Naive thymus-derived CD8-positive, alpha-beta T cell (primary cell): ENCODE measurements around the gene GUCY1A2. TPM values are rescaled to one million over a fixed set of nuclear protein-coding genes. Genes with fewer than 3 reads are reported as not detected.

Experiments
- ATAC-seq, 2 donors: fragments of 150-1000 bp; cut with Tn5 transposase in 1 of 2; sonication (Bioruptor Pico), chemical (Tn5 transposase) in 1 of 2; 1 replicate in 1 of 2; 2 replicates in 1 of 2; pipeline ENCODE4 v1.10.0; 2021; ENCODE audit warnings: mild to moderate bottlenecking in 2 of 2, moderate library complexity in 2 of 2
- POLR2A ChIA-PET: fragments of 350-600 bp; sonication (Branson Sonifier 250); formaldehyde crosslinking; loops from one replicate; lab custom pipeline; 2021; ENCODE audit warnings: antibody characterized with exemption; lab: Charles Lee
- DNase-seq, 10 donors: peaks; one replicate each; pipeline versions ENCODE4 v3.0.0 to v3.0.0-alpha.2; 2020 to 2022
- H3K27ac Mint-ChIP-seq, 10 donors: one replicate each; pipeline ENCODE4 v1.8.0; 2020 to 2022; ENCODE audit warnings: mild to moderate bottlenecking in 10 of 10, mixed read lengths in 10 of 10, moderate library complexity in 4 of 10, inconsistent platforms in 1 of 10
- H3K27me3 Mint-ChIP-seq, 5 donors: one replicate each; pipeline ENCODE4 v1.8.0; 2021 to 2022; ENCODE audit warnings: mixed read lengths in 5 of 5
- H3K36me3 Mint-ChIP-seq, 3 donors: one replicate each; pipeline ENCODE4 v1.8.0; 2020 to 2022; ENCODE audit warnings: mixed read lengths in 3 of 3, mild to moderate bottlenecking in 2 of 3, inconsistent platforms in 1 of 3
- H3K4me1 Mint-ChIP-seq, 4 donors: one replicate each; pipeline ENCODE4 v1.8.0; 2021 to 2022; ENCODE audit warnings: mixed read lengths in 4 of 4
- H3K4me3 Mint-ChIP-seq, 10 donors: one replicate each; pipeline ENCODE4 v1.8.0; 2020 to 2022; ENCODE audit warnings: mild to moderate bottlenecking in 10 of 10, mixed read lengths in 10 of 10, moderate library complexity in 6 of 10, inconsistent platforms in 1 of 10
- H3K9me3 Mint-ChIP-seq, 9 donors: one replicate each; pipeline ENCODE4 v1.8.0; 2020 to 2022; ENCODE audit warnings: mixed read lengths in 9 of 9, mild to moderate bottlenecking in 3 of 9, inconsistent platforms in 1 of 9, moderate library complexity in 1 of 9
- polyA plus RNA-seq, 3 donors: library from polyadenylated mRNA; unstranded; fragments of 300-500 nt; fragmentation: Illumina TruSeq; gene quantifications; one replicate each; pipeline ENCODE4 v1.2.3, GENCODE V29; 2021
- total RNA-seq, 8 experiments: library from RNA in 2 of 8; stranded (reverse) in 2 of 8; gene quantifications; one replicate each; pipeline ENCODE4 v1.2.3 and lab custom pipeline; 2021 to 2026

Gene GUCY1A2
- total and polyA plus RNA-seq, 5 experiments from 2014 or later = not detected

GRCh38 chr11:106990331-106990730, 27.9 kb downstream of the GUCY1A2 start:
- H3K36me3 Mint-ChIP-seq = no peaks in the 10 kb centered on the region
- no peak overlapping the region for H3K27ac Mint-ChIP-seq
- no peaks in the 10 kb centered on the region for H3K4me1 Mint-ChIP-seq
- no peak overlapping the region for H3K4me3 Mint-ChIP-seq
- POLR2A ChIA-PET = no interaction called here
- no peaks in the 10 kb centered on the region for H3K27me3 Mint-ChIP-seq
- DNase-seq (no peak), ATAC-seq (no peak)
- peaks cover 0 to 28% (median 3%) of the 10 kb centered on the region in 9 donors for H3K9me3 Mint-ChIP-seq

GRCh38 chr11:106989078-106989455, 29.2 kb downstream of the GUCY1A2 start:
- POLR2A ChIA-PET = no interaction called here
- no peak overlapping the region for H3K4me3 Mint-ChIP-seq
- H3K9me3 Mint-ChIP-seq = peaks cover 0 to 28% (median 2%) of the 10 kb centered on the region in 9 donors
- no peaks in the 10 kb centered on the region for H3K36me3 Mint-ChIP-seq
- ATAC-seq (no peak), DNase-seq (no peak)
- H3K4me1 Mint-ChIP-seq = no peaks in the 10 kb centered on the region
- no peaks in the 10 kb centered on the region for H3K27me3 Mint-ChIP-seq
- H3K27ac Mint-ChIP-seq = no peak overlapping the region

GRCh38 chr11:106988151-106989077, 29.9 kb downstream of the GUCY1A2 start:
- no peak for DNase-seq
- H3K4me3 Mint-ChIP-seq = no peak overlapping the region
- POLR2A ChIA-PET = no interaction called here
- H3K4me1 Mint-ChIP-seq = no peaks in the 10 kb centered on the region
- H3K27ac Mint-ChIP-seq = no peak overlapping the region
- ATAC-seq = no peak
- H3K36me3 Mint-ChIP-seq = no peaks in the 10 kb centered on the region
- peaks cover 0 to 28% (median 2%) of the 10 kb centered on the region in 9 donors for H3K9me3 Mint-ChIP-seq
- H3K27me3 Mint-ChIP-seq = no peaks in the 10 kb centered on the region

GRCh38 chr11:106986673-106987072, 31.6 kb downstream of the GUCY1A2 start:
- Mint-ChIP-seq H3K36me3 (no peaks in the 10 kb centered on the region), H3K9me3 (peaks cover 0 to 19% (median 3%) of the 10 kb centered on the region in 9 donors), H3K4me1 (no peaks in the 10 kb centered on the region), H3K4me3 (no peak overlapping the region), H3K27ac (no peak overlapping the region), H3K27me3 (no peaks in the 10 kb centered on the region)
- POLR2A ChIA-PET = no interaction called here
- DNase-seq (no peak), ATAC-seq (no peak)

- H3K9me3 Mint-ChIP-seq = peaks cover 0 to 19% (median 3%) of the 10 kb centered on the region in 9 donors
- POLR2A ChIA-PET = no interaction called here
- H3K4me3 Mint-ChIP-seq = no peak overlapping the region
- DNase-seq = no peak
- no peak for ATAC-seq
- H3K36me3 Mint-ChIP-seq = no peaks in the 10 kb centered on the region
- H3K27me3 Mint-ChIP-seq = no peaks in the 10 kb centered on the region
- H3K4me1 Mint-ChIP-seq = no peaks in the 10 kb centered on the region
- H3K27ac Mint-ChIP-seq = no peak overlapping the region
Observed at GRCh38 chr11:106986261-106986660, 32.0 kb downstream of the GUCY1A2 start.

- POLR2A ChIA-PET = no interaction called here
- Mint-ChIP-seq H3K27me3 (no peaks in the 10 kb centered on the region), H3K27ac (no peak overlapping the region), H3K9me3 (peaks cover 0 to 7% (median 2%) of the 10 kb centered on the region in 9 donors), H3K36me3 (no peaks in the 10 kb centered on the region), H3K4me1 (no peaks in the 10 kb centered on the region), H3K4me3 (no peak overlapping the region)
- ATAC-seq (no peak), DNase-seq (no peak)
Observed at GRCh38 chr11:106983991-106984390, 34.3 kb downstream of the GUCY1A2 start.

- Mint-ChIP-seq H3K36me3 (no peaks in the 10 kb centered on the region), H3K9me3 (peaks cover 0 to 7% (median 0%) of the 10 kb centered on the region in 9 donors), H3K4me1 (no peaks in the 10 kb centered on the region), H3K27me3 (no peaks in the 10 kb centered on the region), H3K4me3 (no peak overlapping the region), H3K27ac (no peak overlapping the region)
- ATAC-seq (no peak), DNase-seq (no peak)
- POLR2A ChIA-PET = no interaction called here
Observed at GRCh38 chr11:106983261-106983660, 35.0 kb downstream of the GUCY1A2 start.

- Mint-ChIP-seq H3K36me3 (no peaks in the 10 kb centered on the region), H3K9me3 (peaks cover 0 to 21% (median 2%) of the 10 kb centered on the region in 9 donors), H3K4me1 (no peaks in the 10 kb centered on the region), H3K4me3 (no peak overlapping the region), H3K27me3 (no peaks in the 10 kb centered on the region), H3K27ac (no peak overlapping the region)
- POLR2A ChIA-PET = no interaction called here
- DNase-seq (no peak), ATAC-seq (no peak)
Observed at GRCh38 chr11:106974831-106975230, 43.4 kb downstream of the GUCY1A2 start.

GRCh38 chr11:106971864-106972263, 46.4 kb downstream of the GUCY1A2 start:
- Mint-ChIP-seq H3K36me3 (no peaks in the 10 kb centered on the region), H3K27me3 (no peaks in the 10 kb centered on the region), H3K4me1 (no peaks in the 10 kb centered on the region), H3K9me3 (peaks cover 0 to 21% (median 2%) of the 10 kb centered on the region in 9 donors), H3K4me3 (no peak overlapping the region), H3K27ac (no peak overlapping the region)
- DNase-seq (no peak), ATAC-seq (no peak)
- POLR2A ChIA-PET = no interaction called here

GRCh38 chr11:106969644-106970355, 48.5 kb downstream of the GUCY1A2 start:
- H3K9me3 Mint-ChIP-seq = peaks cover 0 to 14% (median 2%) of the 10 kb centered on the region in 9 donors
- H3K27ac Mint-ChIP-seq = no peak overlapping the region
- no peak overlapping the region for H3K4me3 Mint-ChIP-seq
- no peak for DNase-seq
- no peaks in the 10 kb centered on the region for H3K4me1 Mint-ChIP-seq
- H3K36me3 Mint-ChIP-seq = no peaks in the 10 kb centered on the region
- H3K27me3 Mint-ChIP-seq = peaks cover 0 to 2% (median 0%) of the 10 kb centered on the region in 5 donors
- ATAC-seq = no peak
- POLR2A ChIA-PET = no interaction called here

- ATAC-seq (no peak), DNase-seq (no peak)
- no peak overlapping the region for H3K27ac Mint-ChIP-seq
- no peaks in the 10 kb centered on the region for H3K4me1 Mint-ChIP-seq
- peaks cover 0 to 8% (median 4%) of the 10 kb centered on the region in 9 donors for H3K9me3 Mint-ChIP-seq
- peaks cover 0 to 2% (median 0%) of the 10 kb centered on the region in 5 donors for H3K27me3 Mint-ChIP-seq
- no peaks in the 10 kb centered on the region for H3K36me3 Mint-ChIP-seq
- H3K4me3 Mint-ChIP-seq = no peak overlapping the region
- POLR2A ChIA-PET = no interaction called here
Observed at GRCh38 chr11:106962995-106963394, 55.3 kb downstream of the GUCY1A2 start.

GRCh38 chr11:106961518-106961917, 56.8 kb downstream of the GUCY1A2 start:
- no peaks in the 10 kb centered on the region for H3K36me3 Mint-ChIP-seq
- no peaks in the 10 kb centered on the region for H3K4me1 Mint-ChIP-seq
- peaks cover 0 to 2% (median 0%) of the 10 kb centered on the region in 5 donors for H3K27me3 Mint-ChIP-seq
- H3K9me3 Mint-ChIP-seq = peaks cover 0 to 12% (median 4%) of the 10 kb centered on the region in 9 donors
- DNase-seq (no peak), ATAC-seq (no peak)
- H3K4me3 Mint-ChIP-seq = no peak overlapping the region
- POLR2A ChIA-PET = no interaction called here
- no peak overlapping the region for H3K27ac Mint-ChIP-seq

GRCh38 chr11:106961048-106961447, 57.2 kb downstream of the GUCY1A2 start:
- DNase-seq (no peak), ATAC-seq (no peak)
- H3K36me3 Mint-ChIP-seq = peaks cover 0 to 4% (median 0%) of the 10 kb centered on the region in 3 donors
- H3K4me3 Mint-ChIP-seq = no peak overlapping the region
- H3K27me3 Mint-ChIP-seq = peaks cover 0 to 2% (median 0%) of the 10 kb centered on the region in 5 donors
- POLR2A ChIA-PET = no interaction called here
- no peaks in the 10 kb centered on the region for H3K4me1 Mint-ChIP-seq
- peaks cover 4 to 12% (median 6%) of the 10 kb centered on the region in 9 donors for H3K9me3 Mint-ChIP-seq
- H3K27ac Mint-ChIP-seq = no peak overlapping the region
